CD4-positive, alpha-beta T cell treated with Interleukin-17A for 1 hour (primary cell): ENCODE results near the gene ECM2.

Experiments
- DNase-seq: peaks from one replicate; pipeline ENCODE4 v3.0.0-alpha.2; 2020

Gene ECM2

GRCh38 chr9:92457576-92457975 lies 78.2 kb downstream of the ECM2 start:
- no peak for DNase-seq

- no peak for DNase-seq
These were observed 80.6 kb downstream of the ECM2 start for GRCh38 chr9:92455217-92455616.

- DNase-seq: no peak
These were observed 89.3 kb downstream of the ECM2 start for GRCh38 chr9:92446536-92446935.
